ENCODE results near the gene GTF2IRD1. TPM values are rescaled to one million over a fixed set of nuclear protein-coding genes. Genes with fewer than 3 reads are reported as not detected.

The GTF2IRD1 gene
- total and polyA plus RNA-seq, 2 experiments from 2014 or later: 28.7 to 37.1 TPM

DNA sequence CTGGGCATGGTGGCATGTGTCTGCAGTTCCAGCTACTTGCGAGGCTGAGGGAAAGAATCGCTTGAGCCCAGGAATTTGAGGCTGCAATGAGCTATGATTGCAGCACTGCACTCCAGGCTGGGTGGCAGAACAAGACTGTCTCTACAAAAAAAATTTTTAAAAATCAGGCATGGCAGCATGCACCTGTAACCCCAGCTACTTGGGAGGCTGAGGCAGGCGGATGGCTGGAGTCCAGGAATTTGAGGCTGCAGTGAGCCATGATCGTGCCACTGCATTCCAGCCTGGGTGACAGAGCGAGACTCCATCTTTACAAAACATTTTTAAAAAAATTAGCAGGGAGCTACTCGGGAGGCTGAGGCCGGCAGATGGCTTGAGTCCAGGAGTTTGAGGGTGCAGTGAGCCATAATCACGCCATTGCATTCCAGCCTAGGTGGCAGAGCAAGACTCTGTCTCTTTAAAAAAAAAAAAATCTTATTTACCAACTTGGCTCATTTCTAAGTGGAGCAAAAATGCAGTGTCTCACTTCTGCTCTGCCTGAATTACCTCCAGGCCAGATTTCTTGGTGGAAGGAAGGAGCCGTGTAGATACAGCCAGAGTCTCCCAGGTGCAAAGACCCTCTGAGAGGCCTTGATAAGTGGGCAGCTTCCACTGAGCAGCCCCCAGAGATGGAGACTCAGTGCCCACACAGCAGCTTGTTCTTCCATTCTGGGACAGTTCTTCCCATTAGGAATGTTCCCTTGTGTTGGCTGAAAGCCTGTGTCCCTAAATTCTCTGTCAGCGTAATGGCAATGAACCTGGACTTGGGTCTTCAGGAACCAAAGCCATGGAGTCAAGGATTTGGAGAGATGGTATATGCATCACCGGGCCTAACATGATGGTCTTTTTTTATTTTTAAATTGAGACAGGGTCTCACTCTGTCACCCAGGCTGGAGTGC, 30.0 kb downstream of the GTF2IRD1 start (continued):
- TF ChIP-seq ZNF462 (CRISPR knock-in tag; IDR thresholded peaks at IDR 0.05) (no peak), POLR2AphosphoS5 (IDR thresholded peaks at IDR 0.05; ENCODE audit: low read depth) (no peak), EZH2 (IDR thresholded peaks at IDR 0.05; ENCODE audit: low read depth, unreplicated experiment) (no peak), STAT1 (IDR thresholded peaks at IDR 0.05; ENCODE audit: unreplicated experiment) (no peak), ZNF331 (CRISPR knock-in tag; IDR thresholded peaks at IDR 0.05; ENCODE audit: low read depth) (no peak)
- TF ChIP-seq, protein P1, sequence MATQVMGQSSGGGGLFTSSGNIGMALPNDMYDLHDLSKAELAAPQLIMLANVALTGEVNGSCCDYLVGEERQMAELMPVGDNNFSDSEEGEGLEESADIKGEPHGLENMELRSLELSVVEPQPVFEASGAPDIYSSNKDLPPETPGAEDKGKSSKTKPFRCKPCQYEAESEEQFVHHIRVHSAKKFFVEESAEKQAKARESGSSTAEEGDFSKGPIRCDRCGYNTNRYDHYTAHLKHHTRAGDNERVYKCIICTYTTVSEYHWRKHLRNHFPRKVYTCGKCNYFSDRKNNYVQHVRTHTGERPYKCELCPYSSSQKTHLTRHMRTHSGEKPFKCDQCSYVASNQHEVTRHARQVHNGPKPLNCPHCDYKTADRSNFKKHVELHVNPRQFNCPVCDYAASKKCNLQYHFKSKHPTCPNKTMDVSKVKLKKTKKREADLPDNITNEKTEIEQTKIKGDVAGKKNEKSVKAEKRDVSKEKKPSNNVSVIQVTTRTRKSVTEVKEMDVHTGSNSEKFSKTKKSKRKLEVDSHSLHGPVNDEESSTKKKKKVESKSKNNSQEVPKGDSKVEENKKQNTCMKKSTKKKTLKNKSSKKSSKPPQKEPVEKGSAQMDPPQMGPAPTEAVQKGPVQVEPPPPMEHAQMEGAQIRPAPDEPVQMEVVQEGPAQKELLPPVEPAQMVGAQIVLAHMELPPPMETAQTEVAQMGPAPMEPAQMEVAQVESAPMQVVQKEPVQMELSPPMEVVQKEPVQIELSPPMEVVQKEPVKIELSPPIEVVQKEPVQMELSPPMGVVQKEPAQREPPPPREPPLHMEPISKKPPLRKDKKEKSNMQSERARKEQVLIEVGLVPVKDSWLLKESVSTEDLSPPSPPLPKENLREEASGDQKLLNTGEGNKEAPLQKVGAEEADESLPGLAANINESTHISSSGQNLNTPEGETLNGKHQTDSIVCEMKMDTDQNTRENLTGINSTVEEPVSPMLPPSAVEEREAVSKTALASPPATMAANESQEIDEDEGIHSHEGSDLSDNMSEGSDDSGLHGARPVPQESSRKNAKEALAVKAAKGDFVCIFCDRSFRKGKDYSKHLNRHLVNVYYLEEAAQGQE (IDR thresholded peaks at IDR 0.05; ENCODE audit: unreplicated experiment): no peak
